GM12878 (cell line): ENCODE measurements around the gene ADM. TPM values are rescaled to one million over a fixed set of nuclear protein-coding genes. Genes with fewer than 3 reads are reported as not detected.
A peak's percentile ranks its signal among the peaks of the same experiment; 100 is the strongest.

Source experiments
- CREM ChIP-seq: IDR thresholded peaks from 2 replicates; pipeline ENCODE4 v1.6.1; 2014; ENCODE audit warnings: antibody characterized with exemption, low read depth
- EZH2 ChIP-seq: IDR thresholded peaks from 2 replicates; pipeline ENCODE4 v1.6.1; 2012; ENCODE audit warnings: low read depth, mild to moderate bottlenecking, control low read depth, inconsistent platforms, low read length, borderline replicate concordance; ENCODE audit not compliant: control insufficient read depth
- FOXK2 ChIP-seq: fragments of 450-650 bp; IDR thresholded peaks from 2 replicates; pipeline ENCODE4 v1.6.1; 2017; ENCODE audit warnings: mild to moderate bottlenecking, moderate library complexity
- GABPA ChIP-seq: IDR thresholded peaks from 2 replicates; pipeline ENCODE4 v1.6.1; 2014; ENCODE audit warnings: antibody characterized with exemption, low read depth, mild to moderate bottlenecking, inconsistent platforms
- GATAD2B ChIP-seq: fragments of 450-650 bp; conservative IDR thresholded peaks from 2 replicates; pipeline ENCODE4 v1.6.1; 2017; ENCODE audit warnings: low read depth, mild to moderate bottlenecking, moderate library complexity
- MTA3 ChIP-seq: IDR thresholded peaks from 2 replicates; pipeline ENCODE4 v1.6.1; 2012; ENCODE audit warnings: low read length, inconsistent platforms, borderline replicate concordance
- NFXL1 ChIP-seq: fragments of 450-650 bp; IDR thresholded peaks from 2 replicates; pipeline ENCODE4 v1.6.1; 2017; ENCODE audit warnings: antibody characterized with exemption, mild to moderate bottlenecking, borderline replicate concordance
- NR2C2 ChIP-seq: IDR thresholded peaks from 2 replicates; pipeline ENCODE4 v1.6.1; 2011; ENCODE audit warnings: borderline replicate concordance, low read depth; ENCODE audit not compliant: control insufficient read depth, insufficient read length
- PAX8 ChIP-seq: fragments of 450-650 bp; IDR thresholded peaks from 2 replicates; pipeline ENCODE4 v1.6.1; 2017; ENCODE audit warnings: mild to moderate bottlenecking, moderate library complexity
- PML ChIP-seq: IDR thresholded peaks from 2 replicates; pipeline ENCODE4 v1.6.1; 2012; ENCODE audit warnings: low read length, inconsistent platforms
- POLR2A ChIP-seq: IDR thresholded peaks from 2 replicates; pipeline ENCODE4 v1.6.1; 2011; ENCODE audit warnings: low read depth, mild to moderate bottlenecking, low read length
- SMC3 ChIP-seq: IDR thresholded peaks from 2 replicates; pipeline ENCODE4 v1.6.1; 2011; ENCODE audit warnings: low read length, improper control_type of control experiment, borderline replicate concordance
- SP1 ChIP-seq: IDR thresholded peaks from one replicate; pipeline ENCODE4 v1.6.1; 2011; ENCODE audit warnings: low read depth, low read length
- SREBF1 ChIP-seq: IDR thresholded peaks from 2 replicates; pipeline ENCODE4 v1.6.1; 2012; ENCODE audit warnings: mild to moderate bottlenecking, low read length
- SREBF2 ChIP-seq: IDR thresholded peaks from 2 replicates; pipeline ENCODE4 v1.6.1; 2012; ENCODE audit warnings: mild to moderate bottlenecking, low read length
- STAT3 ChIP-seq: IDR thresholded peaks from 2 replicates; pipeline ENCODE4 v1.6.1; 2011; ENCODE audit warnings: low read depth, low read length, improper control_type of control experiment
- YBX1 ChIP-seq: fragments of 450-650 bp; IDR thresholded peaks from 2 replicates; pipeline ENCODE4 v1.6.1; 2016; ENCODE audit warnings: antibody characterized with exemption
- ZNF274 ChIP-seq: IDR thresholded peaks from one replicate; pipeline ENCODE4 v1.8.0; 2011; ENCODE audit not compliant: insufficient read length, insufficient read depth
- polyA plus RNA-seq, 11 experiments: library from polyadenylated mRNA; depleted of rRNA in 4 of 11; unstranded in 6 of 11; stranded (reverse) in 5 of 11; fragments of >200 nt; fragmentation: Nextera tagmentation in 4 of 11; fragmentation: Illumina TruSeq in 1 of 11; extraction: Ambion mirVana in 4 of 11; extraction: Trizol in 1 of 11; gene quantifications; 1 replicate in 1 of 11; 2 replicates in 10 of 11; pipeline versions ENCODE4 v1.2.1 to v1.2.3, GENCODE V29; 2011 to 2016; ENCODE audit warnings: inconsistent platforms in 2 of 11, missing spikeins in 2 of 11, low read depth in 1 of 11
- total RNA-seq, 4 experiments: library from RNA; depleted of rRNA in 3 of 4; stranded (reverse); fragments of >200 nt in 3 of 4; fragmentation: Illumina TruSeq in 1 of 4; extraction: Trizol in 1 of 4; gene quantifications; 2 replicates each; pipeline versions ENCODE4 v1.2.1 to v1.2.3, GENCODE V29; 2013 to 2021
- TF ChIP-seq, protein P1 (sequence below): fragments of 450-650 bp; IDR thresholded peaks from 2 replicates; pipeline ENCODE4 v1.6.1; 2014; ENCODE audit warnings: mild to moderate bottlenecking
- TF ChIP-seq, protein P2 (sequence below): IDR thresholded peaks from 2 replicates; pipeline ENCODE4 v1.6.1; 2011; ENCODE audit warnings: borderline replicate concordance, low read depth, mild to moderate bottlenecking, moderate library complexity, mixed read lengths, low read length; ENCODE audit not compliant: insufficient read depth; ENCODE audit errors: extremely low read length
- TF ChIP-seq, protein P3 (sequence below): fragments of 450-650 bp; IDR thresholded peaks from 2 replicates; pipeline ENCODE4 v1.6.1; 2016; ENCODE audit warnings: mild to moderate bottlenecking
- TF ChIP-seq, protein P4 (sequence below): fragments of 450-650 bp; IDR thresholded peaks from 2 replicates; pipeline ENCODE4 v1.6.1; 2017; ENCODE audit warnings: antibody characterized with exemption, mild to moderate bottlenecking, moderate library complexity
- TF ChIP-seq, protein P5 (sequence below): IDR thresholded peaks from 2 replicates; pipeline ENCODE4 v1.6.1; 2012; ENCODE audit warnings: low read length, inconsistent platforms

The ADM gene
- total and polyA plus RNA-seq, 10 of the 15 experiments (the other 5 are each of a cell fraction or from before 2014, with no cell fraction given): 0.11 to 4.2 (median 0.21) TPM; not detected in 7

DNA sequence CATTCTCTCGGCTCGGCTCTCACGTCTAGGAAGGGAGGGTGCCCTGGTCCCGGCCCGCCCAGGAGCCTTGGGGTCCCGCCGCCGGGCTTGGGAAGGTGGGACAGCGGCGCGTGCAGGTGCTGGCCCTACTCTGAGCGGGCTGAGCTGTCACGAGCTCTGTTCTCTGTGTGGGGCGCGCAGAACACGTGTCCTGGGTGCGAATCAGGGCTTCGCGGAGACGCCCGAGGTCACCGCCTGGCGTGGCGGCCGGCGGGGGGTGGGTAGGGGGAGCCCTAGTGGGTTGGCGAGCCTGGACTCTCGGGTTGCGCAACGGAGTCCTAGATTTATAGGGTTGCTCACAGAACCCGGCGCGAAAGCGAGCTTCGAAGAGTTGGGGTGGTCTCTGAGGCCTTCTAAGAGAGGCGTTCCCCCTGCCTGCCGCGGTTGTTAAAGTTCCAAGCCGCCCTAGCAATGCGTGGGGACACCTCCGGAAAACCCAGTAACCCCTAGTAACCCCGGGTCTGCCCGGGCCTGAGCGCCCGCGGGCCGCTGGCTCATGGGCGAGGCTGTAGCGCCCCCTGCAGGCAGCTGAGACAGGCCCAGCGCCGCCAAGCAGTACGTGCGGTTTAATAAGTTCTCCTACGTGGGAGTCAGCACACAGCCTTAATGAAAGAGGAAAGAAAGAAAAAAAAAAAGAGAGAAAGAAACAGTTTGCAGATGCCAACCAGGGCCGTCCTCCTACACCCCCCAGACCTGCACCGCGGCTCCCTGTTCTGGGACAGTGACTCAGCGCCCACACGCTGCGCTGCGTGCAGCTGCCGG, 2.7 kb downstream of the ADM start (continued):
- TF ChIP-seq PML (no peak), PAX8 (no peak), NFXL1 (no peak), SMC3 (peak; percentile 50; the same call in 1 of the 2 replicates), SP1 (no peak), STAT3 (no peak), YBX1 (no peak), MTA3 (no peak), POLR2A (no peak; the same call in 1 of the 2 replicates), SREBF2 (no peak), GATAD2B (peak; percentile 45; the same call in 1 of the 2 replicates), GABPA (no peak), SREBF1 (no peak), ZNF274 (no peak), FOXK2 (no peak), EZH2 (no peak), NR2C2 (no peak), CREM (peak; percentile 37; the same call in 1 of the 2 replicates)
- TF ChIP-seq, protein P1, sequence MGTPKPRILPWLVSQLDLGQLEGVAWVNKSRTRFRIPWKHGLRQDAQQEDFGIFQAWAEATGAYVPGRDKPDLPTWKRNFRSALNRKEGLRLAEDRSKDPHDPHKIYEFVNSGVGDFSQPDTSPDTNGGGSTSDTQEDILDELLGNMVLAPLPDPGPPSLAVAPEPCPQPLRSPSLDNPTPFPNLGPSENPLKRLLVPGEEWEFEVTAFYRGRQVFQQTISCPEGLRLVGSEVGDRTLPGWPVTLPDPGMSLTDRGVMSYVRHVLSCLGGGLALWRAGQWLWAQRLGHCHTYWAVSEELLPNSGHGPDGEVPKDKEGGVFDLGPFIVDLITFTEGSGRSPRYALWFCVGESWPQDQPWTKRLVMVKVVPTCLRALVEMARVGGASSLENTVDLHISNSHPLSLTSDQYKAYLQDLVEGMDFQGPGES: no peak
- TF ChIP-seq, protein P2, sequence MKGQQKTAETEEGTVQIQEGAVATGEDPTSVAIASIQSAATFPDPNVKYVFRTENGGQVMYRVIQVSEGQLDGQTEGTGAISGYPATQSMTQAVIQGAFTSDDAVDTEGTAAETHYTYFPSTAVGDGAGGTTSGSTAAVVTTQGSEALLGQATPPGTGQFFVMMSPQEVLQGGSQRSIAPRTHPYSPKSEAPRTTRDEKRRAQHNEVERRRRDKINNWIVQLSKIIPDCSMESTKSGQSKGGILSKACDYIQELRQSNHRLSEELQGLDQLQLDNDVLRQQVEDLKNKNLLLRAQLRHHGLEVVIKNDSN: peak; percentile 5
- TF ChIP-seq, protein P3, sequence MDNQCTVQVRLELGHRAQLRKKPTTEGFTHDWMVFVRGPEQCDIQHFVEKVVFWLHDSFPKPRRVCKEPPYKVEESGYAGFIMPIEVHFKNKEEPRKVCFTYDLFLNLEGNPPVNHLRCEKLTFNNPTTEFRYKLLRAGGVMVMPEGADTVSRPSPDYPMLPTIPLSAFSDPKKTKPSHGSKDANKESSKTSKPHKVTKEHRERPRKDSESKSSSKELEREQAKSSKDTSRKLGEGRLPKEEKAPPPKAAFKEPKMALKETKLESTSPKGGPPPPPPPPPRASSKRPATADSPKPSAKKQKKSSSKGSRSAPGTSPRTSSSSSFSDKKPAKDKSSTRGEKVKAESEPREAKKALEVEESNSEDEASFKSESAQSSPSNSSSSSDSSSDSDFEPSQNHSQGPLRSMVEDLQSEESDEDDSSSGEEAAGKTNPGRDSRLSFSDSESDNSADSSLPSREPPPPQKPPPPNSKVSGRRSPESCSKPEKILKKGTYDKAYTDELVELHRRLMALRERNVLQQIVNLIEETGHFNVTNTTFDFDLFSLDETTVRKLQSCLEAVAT: peak; percentile 82
- TF ChIP-seq, protein P4, sequence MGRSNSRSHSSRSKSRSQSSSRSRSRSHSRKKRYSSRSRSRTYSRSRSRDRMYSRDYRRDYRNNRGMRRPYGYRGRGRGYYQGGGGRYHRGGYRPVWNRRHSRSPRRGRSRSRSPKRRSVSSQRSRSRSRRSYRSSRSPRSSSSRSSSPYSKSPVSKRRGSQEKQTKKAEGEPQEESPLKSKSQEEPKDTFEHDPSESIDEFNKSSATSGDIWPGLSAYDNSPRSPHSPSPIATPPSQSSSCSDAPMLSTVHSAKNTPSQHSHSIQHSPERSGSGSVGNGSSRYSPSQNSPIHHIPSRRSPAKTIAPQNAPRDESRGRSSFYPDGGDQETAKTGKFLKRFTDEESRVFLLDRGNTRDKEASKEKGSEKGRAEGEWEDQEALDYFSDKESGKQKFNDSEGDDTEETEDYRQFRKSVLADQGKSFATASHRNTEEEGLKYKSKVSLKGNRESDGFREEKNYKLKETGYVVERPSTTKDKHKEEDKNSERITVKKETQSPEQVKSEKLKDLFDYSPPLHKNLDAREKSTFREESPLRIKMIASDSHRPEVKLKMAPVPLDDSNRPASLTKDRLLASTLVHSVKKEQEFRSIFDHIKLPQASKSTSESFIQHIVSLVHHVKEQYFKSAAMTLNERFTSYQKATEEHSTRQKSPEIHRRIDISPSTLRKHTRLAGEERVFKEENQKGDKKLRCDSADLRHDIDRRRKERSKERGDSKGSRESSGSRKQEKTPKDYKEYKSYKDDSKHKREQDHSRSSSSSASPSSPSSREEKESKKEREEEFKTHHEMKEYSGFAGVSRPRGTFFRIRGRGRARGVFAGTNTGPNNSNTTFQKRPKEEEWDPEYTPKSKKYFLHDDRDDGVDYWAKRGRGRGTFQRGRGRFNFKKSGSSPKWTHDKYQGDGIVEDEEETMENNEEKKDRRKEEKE: no peak
- TF ChIP-seq, protein P5, sequence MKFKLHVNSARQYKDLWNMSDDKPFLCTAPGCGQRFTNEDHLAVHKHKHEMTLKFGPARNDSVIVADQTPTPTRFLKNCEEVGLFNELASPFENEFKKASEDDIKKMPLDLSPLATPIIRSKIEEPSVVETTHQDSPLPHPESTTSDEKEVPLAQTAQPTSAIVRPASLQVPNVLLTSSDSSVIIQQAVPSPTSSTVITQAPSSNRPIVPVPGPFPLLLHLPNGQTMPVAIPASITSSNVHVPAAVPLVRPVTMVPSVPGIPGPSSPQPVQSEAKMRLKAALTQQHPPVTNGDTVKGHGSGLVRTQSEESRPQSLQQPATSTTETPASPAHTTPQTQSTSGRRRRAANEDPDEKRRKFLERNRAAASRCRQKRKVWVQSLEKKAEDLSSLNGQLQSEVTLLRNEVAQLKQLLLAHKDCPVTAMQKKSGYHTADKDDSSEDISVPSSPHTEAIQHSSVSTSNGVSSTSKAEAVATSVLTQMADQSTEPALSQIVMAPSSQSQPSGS: no peak
